GM13977 (cell line): ENCODE data around the gene IGFBP6.

Experiments used
- DNase-seq: peaks from one replicate; pipeline ENCODE4 v3.0.0; 2012; ENCODE audit warnings: low spot score
- CTCF ChIP-seq: IDR thresholded peaks from 2 replicates; pipeline ENCODE4 v1.5.1; 2012; ENCODE audit warnings: mild to moderate bottlenecking, control low read depth; ENCODE audit not compliant: insufficient read depth; ENCODE audit errors: extremely low read depth, missing control alignments
- in situ Hi-C: fragments of 300-500 bp; cut with MboI; formaldehyde crosslinking; loops from one replicate; pipeline ENCODE4 v1.12.0; 2022; ENCODE audit warnings: low sequenced_read_pairs, low pct_unique_long_range_greater_than_20kb, mixed read lengths, inconsistent platforms; ENCODE audit not compliant: unreplicated experiment

Gene IGFBP6

GRCh38 chr12:53073881-53074280, 23.6 kb upstream of the IGFBP6 start:
- TF ChIP-seq CTCF = no peak
- in situ Hi-C loops = no loop called here
- no peak for DNase-seq

GRCh38 chr12:53074283-53074998, 23.0 kb upstream of the IGFBP6 start:
- in situ Hi-C loops = no loop called here
- DNase-seq = no peak
- no peak for TF ChIP-seq CTCF

GRCh38 chr12:53074999-53075370, 22.5 kb upstream of the IGFBP6 start:
- in situ Hi-C loops = no loop called here

GRCh38 chr12:53076461-53076860, 21.0 kb upstream of the IGFBP6 start:
- no peak for TF ChIP-seq CTCF
- in situ Hi-C loops = no loop called here
- DNase-seq = no peak

More at GRCh38 chr12:53074999-53075370, 22.5 kb upstream of the IGFBP6 start:
- TF ChIP-seq CTCF = no peak
- DNase-seq = no peak

- in situ Hi-C loops = no loop called here
- TF ChIP-seq CTCF = no peak
Measured at GRCh38 chr12:53077030-53077429, 20.4 kb upstream of the IGFBP6 start.

GRCh38 chr12:53078425-53079225, 18.8 kb upstream of the IGFBP6 start:
- DNase-seq = no peak
- TF ChIP-seq CTCF = no peak
- in situ Hi-C loops = no loop called here

More at GRCh38 chr12:53077030-53077429, 20.4 kb upstream of the IGFBP6 start:
- no peak for DNase-seq
